Fibroblast of skin of right quadriceps (primary cell): Measurements from ENCODE around the gene APLNR.

Experiments used
- DNase-seq: peaks from one replicate; pipeline ENCODE4 v3.0.0-alpha.2; 2013

APLNR gene

GRCh38 chr11:57251037-57251436 is 14.0 kb upstream of the APLNR start:
- no peak for DNase-seq

GRCh38 chr11:57249384-57250319 is 12.6 kb upstream of the APLNR start:
- peak; percentile 49 for DNase-seq

- peak; percentile 61 for DNase-seq
Measured at GRCh38 chr11:57248780-57249383, 11.8 kb upstream of the APLNR start.

- no peak for DNase-seq
Measured at GRCh38 chr11:57244911-57245310, 7.9 kb upstream of the APLNR start.

- DNase-seq: no peak
Measured at GRCh38 chr11:57241353-57241972, 4.4 kb upstream of the APLNR start.

- no peak for DNase-seq
Measured at GRCh38 chr11:57240757-57241156, 3.7 kb upstream of the APLNR start.

- no peak for DNase-seq
Measured at GRCh38 chr11:57240007-57240406, 3.0 kb upstream of the APLNR start.

GRCh38 chr11:57239348-57239747 is 2.3 kb upstream of the APLNR start:
- no peak for DNase-seq

- DNase-seq: no peak
Measured at GRCh38 chr11:57235761-57236703, 1.0 kb downstream of the APLNR start.

GRCh38 chr11:57233702-57234101 is 3.3 kb downstream of the APLNR start:
- DNase-seq: no peak

GRCh38 chr11:57231539-57232253 is 5.4 kb downstream of the APLNR start:
- DNase-seq: no peak

- no peak for DNase-seq
Measured at GRCh38 chr11:57230791-57231538, 6.1 kb downstream of the APLNR start.

- DNase-seq: peak; percentile 21
Measured at GRCh38 chr11:57230316-57230715, 6.7 kb downstream of the APLNR start.

- DNase-seq: no peak
Measured at GRCh38 chr11:57228600-57228999, 8.4 kb downstream of the APLNR start.

- peak; percentile 77 for DNase-seq
Measured at GRCh38 chr11:57224537-57224936, 12.5 kb downstream of the APLNR start.

- no peak for DNase-seq
Measured at GRCh38 chr11:57224128-57224527, 12.9 kb downstream of the APLNR start.

GRCh38 chr11:57223601-57224000 is 13.4 kb downstream of the APLNR start:
- DNase-seq: peak; percentile 49

- no peak for DNase-seq
Measured at GRCh38 chr11:57222239-57222638, 14.8 kb downstream of the APLNR start.

GRCh38 chr11:57219021-57219627 is 17.9 kb downstream of the APLNR start:
- DNase-seq: no peak

- no peak for DNase-seq
Measured at GRCh38 chr11:57217053-57217452, 20.0 kb downstream of the APLNR start.

- no peak for DNase-seq
Measured at GRCh38 chr11:57216463-57216862, 20.6 kb downstream of the APLNR start.
